ENCODE data around the gene IGSF9.

IGSF9 gene

GRCh38 chr1:159953536-159954515, 8.4 kb upstream of the IGSF9 start, which contains the start of gene SLAMF9:
Gene SLAMF9, minus strand, starts transcription at chr1:159954237. Its CDS starts 100 bp downstream, at chr1:159954137.
- no peaks in the 10 kb centered on the region for H3K9me3 Mint-ChIP-seq
- H3K36me3 Mint-ChIP-seq (ENCODE audit: low read depth) = no peaks in the 10 kb centered on the region
- no peak within 1 kb of the TSS for H3K27ac Mint-ChIP-seq
- H3K4me1 Mint-ChIP-seq = peaks cover 23% of the 10 kb centered on the region
- H3K27me3 Mint-ChIP-seq (ENCODE audit: low read depth, poor library complexity) = peaks cover 25% of the 10 kb centered on the region
- no peak within 1 kb of the TSS for H3K4me3 Mint-ChIP-seq
- TF ChIP-seq CTCF (IDR thresholded peaks at IDR 0.05) = no peak
- no peak for DNase-seq

GRCh38 chr1:159952932-159953331, 7.5 kb upstream of the IGSF9 start:
- no peak overlapping the region for H3K4me3 Mint-ChIP-seq
- no peak for TF ChIP-seq CTCF (IDR thresholded peaks at IDR 0.05)
- no peaks in the 10 kb centered on the region for H3K36me3 Mint-ChIP-seq (ENCODE audit: low read depth)
- peaks cover 29% of the 10 kb centered on the region for H3K27me3 Mint-ChIP-seq (ENCODE audit: low read depth, poor library complexity)
- DNase-seq = no peak
- H3K4me1 Mint-ChIP-seq = peaks cover 23% of the 10 kb centered on the region
- no peak overlapping the region for H3K27ac Mint-ChIP-seq
- H3K9me3 Mint-ChIP-seq = no peaks in the 10 kb centered on the region

- H3K27me3 Mint-ChIP-seq (ENCODE audit: low read depth, poor library complexity) = peaks cover 26% of the 10 kb centered on the region
- H3K4me3 Mint-ChIP-seq = no peak overlapping the region
- H3K27ac Mint-ChIP-seq = no peak overlapping the region
- no peak for TF ChIP-seq CTCF (IDR thresholded peaks at IDR 0.05)
- no peaks in the 10 kb centered on the region for H3K36me3 Mint-ChIP-seq (ENCODE audit: low read depth)
- no peaks in the 10 kb centered on the region for H3K9me3 Mint-ChIP-seq
- H3K4me1 Mint-ChIP-seq = peaks cover 23% of the 10 kb centered on the region
- DNase-seq = no peak
Observed at GRCh38 chr1:159951551-159951950, 6.1 kb upstream of the IGSF9 start.

GRCh38 chr1:159951016-159951415, 5.6 kb upstream of the IGSF9 start:
- no peak for DNase-seq
- peaks cover 27% of the 10 kb centered on the region for H3K4me1 Mint-ChIP-seq
- peaks cover 27% of the 10 kb centered on the region for H3K27me3 Mint-ChIP-seq (ENCODE audit: low read depth, poor library complexity)
- no peaks in the 10 kb centered on the region for H3K9me3 Mint-ChIP-seq
- no peak for TF ChIP-seq CTCF (IDR thresholded peaks at IDR 0.05)
- H3K4me3 Mint-ChIP-seq = no peak overlapping the region
- no peaks in the 10 kb centered on the region for H3K36me3 Mint-ChIP-seq (ENCODE audit: low read depth)
- H3K27ac Mint-ChIP-seq = no peak overlapping the region

- Mint-ChIP-seq H3K27me3 (ENCODE audit: low read depth, poor library complexity) (peaks cover 29% of the 10 kb centered on the region), H3K4me1 (peaks cover 34% of the 10 kb centered on the region), H3K36me3 (ENCODE audit: low read depth) (no peaks in the 10 kb centered on the region), H3K9me3 (no peaks in the 10 kb centered on the region), H3K4me3 (no peak overlapping the region), H3K27ac (no peak overlapping the region)
- DNase-seq = no peak
- no peak for TF ChIP-seq CTCF (IDR thresholded peaks at IDR 0.05)
Observed at GRCh38 chr1:159949981-159950381, 4.6 kb upstream of the IGSF9 start.
